ENCODE measurements around the gene ZDHHC13. TPM values are rescaled to one million over a fixed set of nuclear protein-coding genes. Genes with fewer than 3 reads are reported as not detected.

Gene ZDHHC13
- total RNA-seq, 1 experiment from 2014 or later = 21.8 TPM

GRCh38 chr11:19088791-19089190 is 28.2 kb upstream of the ZDHHC13 start:
- RAD21 ChIA-PET (ENCODE audit: low non-redundant PET in 1 of 2, low total read pairs in 2 of 2, uncharacterized antibody in 2 of 2, unreplicated experiment in 2 of 2) = no interaction called here
- Histone ChIP-seq H2AFZ (ENCODE audit: low read depth, low read length, poor library complexity, severe bottlenecking) (no peak overlapping the region), H3K27me3 (ENCODE audit: insufficient read depth, low read length) (no peaks in the 10 kb centered on the region), H3K36me3 (ENCODE audit: control insufficient read depth in 1 of 2, insufficient read depth in 2 of 2, low read length in 2 of 2) (no peaks in the 10 kb centered on the region), H3K4me2 (ENCODE audit: low read length) (no peak overlapping the region), H3K9me3 (ENCODE audit: control insufficient read depth in 1 of 2, insufficient read depth in 1 of 2, low read depth in 1 of 2, low read length in 2 of 2) (no peaks in the 10 kb centered on the region), H3K4me3 (replicated peaks in 1 of 2; ENCODE audit: low read depth in 1 of 2, low read length in 2 of 2) (no peak overlapping the region), H3K9me2 (ENCODE audit: insufficient read depth) (no peaks in the 10 kb centered on the region), H3K9ac (ENCODE audit: low read length) (no peak overlapping the region), H3K27ac (ENCODE audit: low read depth, low read length) (no peak overlapping the region), H3K4me1 (ENCODE audit: control insufficient read depth in 1 of 2, insufficient read depth in 2 of 2, low read length in 2 of 2) (peaks cover 0 to 4% of the 10 kb centered on the region in 2 experiments; a peak in 1 of 4 replicates), H4K20me1 (ENCODE audit: insufficient read depth) (no peaks in the 10 kb centered on the region), H3K79me2 (ENCODE audit: insufficient read depth, low read length) (no peaks in the 10 kb centered on the region)
- no peak for ATAC-seq
- POLR2A ChIA-PET = no interaction called here
- CTCF ChIA-PET = no interaction called here
- intact Hi-C loops (cut with micrococcal nuclease) = no loop called here
- BruUV-seq (replicated peaks) = no TSS peak
- DNase-seq (ENCODE audit: low read depth, low spot score) = no peak
- TF ChIP-seq EGR1 (IDR thresholded peaks at IDR 0.05; ENCODE audit: low read depth) = no peak
- no peak for TF ChIP-seq SP1 (IDR thresholded peaks at IDR 0.05; ENCODE audit: low read depth)
- TF ChIP-seq POLR2A (IDR thresholded peaks at IDR 0.05; ENCODE audit: borderline replicate concordance, extremely low read depth, insufficient read depth, insufficient read length) = no peak
- no peak for TF ChIP-seq SRF (IDR thresholded peaks at IDR 0.05; ENCODE audit: low read depth)
- no peak for TF ChIP-seq FOSL1 (IDR thresholded peaks at IDR 0.05; ENCODE audit: low read depth)
- TF ChIP-seq JUND (IDR thresholded peaks at IDR 0.05) = no peak
- TF ChIP-seq EZH2 (IDR thresholded peaks at IDR 0.05) = no peak
- no peak for TF ChIP-seq ZFX (IDR thresholded peaks at IDR 0.05)
- TF ChIP-seq ATF3 (IDR thresholded peaks at IDR 0.05) = no peak
- no peak for TF ChIP-seq SIN3A (IDR thresholded peaks at IDR 0.05; ENCODE audit: low read depth)
- no peak for TF ChIP-seq ZNF274 (IDR thresholded peaks at IDR 0.05; ENCODE audit: low read depth, low read length)
- no peak for TF ChIP-seq YY1 (IDR thresholded peaks at IDR 0.05; ENCODE audit: extremely low read depth, insufficient replicate concordance, low read depth, low read length)
- TF ChIP-seq TCF7L2 (IDR thresholded peaks at IDR 0.05; ENCODE audit: borderline replicate concordance, extremely low read depth, insufficient read depth, insufficient read length) = no peak
- no peak for TF ChIP-seq MAX (IDR thresholded peaks at IDR 0.05)
- TF ChIP-seq ELF1 (IDR thresholded peaks at IDR 0.05; ENCODE audit: borderline replicate concordance, low read depth) = no peak
- no peak for TF ChIP-seq RAD21 (IDR thresholded peaks at IDR 0.05; ENCODE audit: low read depth)
- TF ChIP-seq POLR2AphosphoS5 (IDR thresholded peaks at IDR 0.05; ENCODE audit: low read depth, low read length) = no peak
- no peak for TF ChIP-seq EZH2phosphoT487 (IDR thresholded peaks at IDR 0.05; ENCODE audit: borderline replicate concordance)

All from HCT116 (cell line).